ENCODE measurements around the gene HEMK1. TPM values are rescaled to one million over a fixed set of nuclear protein-coding genes. Genes with fewer than 3 reads are reported as not detected.

The HEMK1 gene
- total RNA-seq, 1 experiment from 2014 or later: 20.9 TPM

DNA sequence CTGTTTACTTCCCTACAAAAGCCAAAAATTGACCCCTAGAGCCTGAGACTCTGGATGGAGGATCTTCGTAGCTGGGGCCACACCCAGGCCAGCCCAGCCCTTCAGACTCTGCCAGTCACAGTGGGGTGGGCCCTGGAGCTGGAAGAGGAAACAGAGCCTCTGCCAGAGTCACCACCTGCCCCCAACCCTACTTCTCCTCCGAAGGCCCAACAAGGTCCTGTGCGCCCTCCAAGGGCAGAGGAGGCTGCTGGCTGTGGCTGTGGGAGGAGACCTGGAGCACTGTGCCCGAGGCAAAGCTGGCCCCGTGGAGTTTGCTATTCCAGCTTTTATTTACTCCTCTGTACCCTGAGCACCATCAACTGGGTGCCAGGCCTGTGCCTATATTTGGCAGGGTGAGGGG is 23.2 kb downstream of the HEMK1 start:
- Mint-ChIP-seq H3K27me3 (ENCODE audit: low read depth) (no peaks in the 10 kb centered on the region; the same call in 1 of the 2 replicates), H3K4me1 (no peaks in the 10 kb centered on the region), H3K36me3 (no peaks in the 10 kb centered on the region), H3K27ac (no peak overlapping the region), H3K9me3 (no peaks in the 10 kb centered on the region), H3K4me3 (no peak overlapping the region)
- TF ChIP-seq FOXP1 (CRISPR knock-in tag; IDR thresholded peaks at IDR 0.05; ENCODE audit: borderline replicate concordance): no peak
- TF ChIP-seq, protein P1, sequence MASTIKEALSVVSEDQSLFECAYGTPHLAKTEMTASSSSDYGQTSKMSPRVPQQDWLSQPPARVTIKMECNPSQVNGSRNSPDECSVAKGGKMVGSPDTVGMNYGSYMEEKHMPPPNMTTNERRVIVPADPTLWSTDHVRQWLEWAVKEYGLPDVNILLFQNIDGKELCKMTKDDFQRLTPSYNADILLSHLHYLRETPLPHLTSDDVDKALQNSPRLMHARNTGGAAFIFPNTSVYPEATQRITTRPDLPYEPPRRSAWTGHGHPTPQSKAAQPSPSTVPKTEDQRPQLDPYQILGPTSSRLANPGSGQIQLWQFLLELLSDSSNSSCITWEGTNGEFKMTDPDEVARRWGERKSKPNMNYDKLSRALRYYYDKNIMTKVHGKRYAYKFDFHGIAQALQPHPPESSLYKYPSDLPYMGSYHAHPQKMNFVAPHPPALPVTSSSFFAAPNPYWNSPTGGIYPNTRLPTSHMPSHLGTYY (CRISPR knock-in tag; IDR thresholded peaks at IDR 0.05): no peak
- TF ChIP-seq OVOL2 (CRISPR knock-in tag; IDR thresholded peaks at IDR 0.05; ENCODE audit: borderline replicate concordance): no peak
- no peak for TF ChIP-seq ZNF263 (CRISPR knock-in tag; IDR thresholded peaks at IDR 0.05; ENCODE audit: low read depth)
- no peak for TF ChIP-seq SMAD3 (CRISPR knock-in tag; IDR thresholded peaks at IDR 0.05; ENCODE audit: borderline replicate concordance)
- TF ChIP-seq GABPB1 (CRISPR knock-in tag; IDR thresholded peaks at IDR 0.05): no peak
- TF ChIP-seq, protein P2, sequence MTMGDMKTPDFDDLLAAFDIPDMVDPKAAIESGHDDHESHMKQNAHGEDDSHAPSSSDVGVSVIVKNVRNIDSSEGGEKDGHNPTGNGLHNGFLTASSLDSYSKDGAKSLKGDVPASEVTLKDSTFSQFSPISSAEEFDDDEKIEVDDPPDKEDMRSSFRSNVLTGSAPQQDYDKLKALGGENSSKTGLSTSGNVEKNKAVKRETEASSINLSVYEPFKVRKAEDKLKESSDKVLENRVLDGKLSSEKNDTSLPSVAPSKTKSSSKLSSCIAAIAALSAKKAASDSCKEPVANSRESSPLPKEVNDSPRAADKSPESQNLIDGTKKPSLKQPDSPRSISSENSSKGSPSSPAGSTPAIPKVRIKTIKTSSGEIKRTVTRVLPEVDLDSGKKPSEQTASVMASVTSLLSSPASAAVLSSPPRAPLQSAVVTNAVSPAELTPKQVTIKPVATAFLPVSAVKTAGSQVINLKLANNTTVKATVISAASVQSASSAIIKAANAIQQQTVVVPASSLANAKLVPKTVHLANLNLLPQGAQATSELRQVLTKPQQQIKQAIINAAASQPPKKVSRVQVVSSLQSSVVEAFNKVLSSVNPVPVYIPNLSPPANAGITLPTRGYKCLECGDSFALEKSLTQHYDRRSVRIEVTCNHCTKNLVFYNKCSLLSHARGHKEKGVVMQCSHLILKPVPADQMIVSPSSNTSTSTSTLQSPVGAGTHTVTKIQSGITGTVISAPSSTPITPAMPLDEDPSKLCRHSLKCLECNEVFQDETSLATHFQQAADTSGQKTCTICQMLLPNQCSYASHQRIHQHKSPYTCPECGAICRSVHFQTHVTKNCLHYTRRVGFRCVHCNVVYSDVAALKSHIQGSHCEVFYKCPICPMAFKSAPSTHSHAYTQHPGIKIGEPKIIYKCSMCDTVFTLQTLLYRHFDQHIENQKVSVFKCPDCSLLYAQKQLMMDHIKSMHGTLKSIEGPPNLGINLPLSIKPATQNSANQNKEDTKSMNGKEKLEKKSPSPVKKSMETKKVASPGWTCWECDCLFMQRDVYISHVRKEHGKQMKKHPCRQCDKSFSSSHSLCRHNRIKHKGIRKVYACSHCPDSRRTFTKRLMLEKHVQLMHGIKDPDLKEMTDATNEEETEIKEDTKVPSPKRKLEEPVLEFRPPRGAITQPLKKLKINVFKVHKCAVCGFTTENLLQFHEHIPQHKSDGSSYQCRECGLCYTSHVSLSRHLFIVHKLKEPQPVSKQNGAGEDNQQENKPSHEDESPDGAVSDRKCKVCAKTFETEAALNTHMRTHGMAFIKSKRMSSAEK (CRISPR knock-in tag; IDR thresholded peaks at IDR 0.05; ENCODE audit: borderline replicate concordance): no peak
- TF ChIP-seq, protein P3, sequence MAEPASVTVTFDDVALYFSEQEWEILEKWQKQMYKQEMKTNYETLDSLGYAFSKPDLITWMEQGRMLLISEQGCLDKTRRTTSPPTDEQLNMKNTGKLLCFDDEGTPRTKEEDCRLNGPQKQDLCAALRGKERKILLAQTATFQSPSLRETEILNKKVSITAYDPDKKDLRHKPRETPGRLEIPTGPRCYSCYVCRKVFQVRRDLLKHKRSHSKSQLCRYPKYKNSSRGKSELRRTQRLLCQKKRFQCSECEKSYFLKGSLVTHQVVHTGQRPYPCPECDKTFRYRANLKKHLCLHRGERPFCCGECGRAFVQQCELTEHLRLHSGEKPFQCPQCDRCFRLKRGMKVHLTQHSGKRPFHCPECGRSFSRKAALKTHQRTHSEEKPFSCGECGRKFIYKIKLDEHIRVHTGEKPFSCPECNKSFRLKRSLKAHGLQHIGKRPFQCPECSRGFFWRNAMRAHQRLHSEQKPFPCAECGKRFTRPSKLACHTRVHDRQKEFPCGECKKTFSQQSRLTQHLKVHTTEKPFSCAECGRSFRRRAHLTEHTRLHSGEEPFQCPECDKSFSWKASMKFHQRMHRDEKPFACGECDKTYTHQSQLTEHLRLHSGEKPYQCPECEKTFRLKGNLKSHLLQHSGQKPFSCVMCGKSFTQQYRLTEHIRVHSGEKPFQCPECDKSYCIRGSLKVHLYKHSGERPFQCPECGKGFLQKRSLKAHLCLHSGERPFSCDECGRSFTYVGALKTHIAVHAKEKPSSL (CRISPR knock-in tag; conservative IDR thresholded peaks at IDR 0.05): no peak
- TF ChIP-seq, protein P4, sequence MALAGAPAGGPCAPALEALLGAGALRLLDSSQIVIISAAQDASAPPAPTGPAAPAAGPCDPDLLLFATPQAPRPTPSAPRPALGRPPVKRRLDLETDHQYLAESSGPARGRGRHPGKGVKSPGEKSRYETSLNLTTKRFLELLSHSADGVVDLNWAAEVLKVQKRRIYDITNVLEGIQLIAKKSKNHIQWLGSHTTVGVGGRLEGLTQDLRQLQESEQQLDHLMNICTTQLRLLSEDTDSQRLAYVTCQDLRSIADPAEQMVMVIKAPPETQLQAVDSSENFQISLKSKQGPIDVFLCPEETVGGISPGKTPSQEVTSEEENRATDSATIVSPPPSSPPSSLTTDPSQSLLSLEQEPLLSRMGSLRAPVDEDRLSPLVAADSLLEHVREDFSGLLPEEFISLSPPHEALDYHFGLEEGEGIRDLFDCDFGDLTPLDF (CRISPR knock-in tag; IDR thresholded peaks at IDR 0.05): no peak
- no peak for TF ChIP-seq EMX1 (CRISPR knock-in tag; IDR thresholded peaks at IDR 0.05)
- TF ChIP-seq ETV6 (CRISPR knock-in tag; IDR thresholded peaks at IDR 0.05): no peak
- POLR2A ChIA-PET: interaction anchor here (0.9 to 1.1 kb wide), 2 partner anchors 19 to 177 kb away, joined by 3 read pairs; no protein-coding TSS in a partner anchor
- CTCF ChIA-PET: interaction anchor here (0.9 to 5.9 kb wide), 6 partner anchors 12 to 718 kb away, joined by 3 to 70 read pairs (median 4); partner anchors contain the start of gene CISH
- DNase-seq (ENCODE audit: low spot score) (no peak), ATAC-seq (no peak)

DNA sequence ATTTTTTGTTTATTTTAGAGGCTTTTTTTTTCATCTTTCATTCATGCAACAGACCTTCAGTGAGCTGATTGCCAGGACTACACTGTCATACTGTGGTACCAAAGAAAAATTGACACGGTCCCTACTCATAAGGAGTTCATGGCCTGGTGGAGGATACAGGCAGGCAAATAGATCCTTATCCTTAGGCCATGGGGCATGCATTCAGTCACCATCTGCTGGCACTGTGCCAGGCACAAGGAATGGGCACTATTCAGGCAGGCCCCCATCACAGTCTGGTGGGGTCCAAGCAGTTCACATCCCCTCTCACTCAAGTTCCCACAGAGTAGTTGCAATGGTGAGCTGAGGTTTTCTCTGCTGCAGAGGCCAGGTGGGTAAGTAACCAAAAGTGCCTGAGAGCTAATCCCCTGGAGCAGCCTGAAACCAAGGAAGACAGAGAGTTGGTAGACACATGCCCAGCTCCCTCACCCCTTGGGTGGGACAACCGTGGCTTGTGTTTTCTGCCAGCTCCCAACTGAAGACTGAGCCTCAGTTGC is 25.0 kb downstream of the HEMK1 start:
- H3K36me3 Mint-ChIP-seq: no peaks in the 10 kb centered on the region
- no peaks in the 10 kb centered on the region for H3K9me3 Mint-ChIP-seq
- no peaks in the 10 kb centered on the region for H3K4me1 Mint-ChIP-seq
- H3K27me3 Mint-ChIP-seq (ENCODE audit: low read depth): no peaks in the 10 kb centered on the region; the same call in 1 of the 2 replicates
- ATAC-seq (no peak), DNase-seq (ENCODE audit: low spot score) (no peak)
- ChIA-PET POLR2A (interaction anchor here (0.6 kb wide), 1 partner anchor 224 kb away, joined by 4 read pairs; no protein-coding TSS in a partner anchor), CTCF (interaction anchor here (1.2 kb wide), 1 partner anchor 17 kb away, joined by 4 read pairs; the partner anchor contains the start of gene CISH)
- no peak overlapping the region for H3K27ac Mint-ChIP-seq
- H3K4me3 Mint-ChIP-seq: no peak overlapping the region
- TF ChIP-seq, protein P5, sequence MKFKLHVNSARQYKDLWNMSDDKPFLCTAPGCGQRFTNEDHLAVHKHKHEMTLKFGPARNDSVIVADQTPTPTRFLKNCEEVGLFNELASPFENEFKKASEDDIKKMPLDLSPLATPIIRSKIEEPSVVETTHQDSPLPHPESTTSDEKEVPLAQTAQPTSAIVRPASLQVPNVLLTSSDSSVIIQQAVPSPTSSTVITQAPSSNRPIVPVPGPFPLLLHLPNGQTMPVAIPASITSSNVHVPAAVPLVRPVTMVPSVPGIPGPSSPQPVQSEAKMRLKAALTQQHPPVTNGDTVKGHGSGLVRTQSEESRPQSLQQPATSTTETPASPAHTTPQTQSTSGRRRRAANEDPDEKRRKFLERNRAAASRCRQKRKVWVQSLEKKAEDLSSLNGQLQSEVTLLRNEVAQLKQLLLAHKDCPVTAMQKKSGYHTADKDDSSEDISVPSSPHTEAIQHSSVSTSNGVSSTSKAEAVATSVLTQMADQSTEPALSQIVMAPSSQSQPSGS (CRISPR knock-in tag; IDR thresholded peaks at IDR 0.05; ENCODE audit: borderline replicate concordance, low read depth): no peak
- TF ChIP-seq, protein P2 (CRISPR knock-in tag; IDR thresholded peaks at IDR 0.05; ENCODE audit: borderline replicate concordance): no peak
- TF ChIP-seq, protein P3 (CRISPR knock-in tag; conservative IDR thresholded peaks at IDR 0.05): no peak
- no peak for TF ChIP-seq PRRX2 (CRISPR knock-in tag; IDR thresholded peaks at IDR 0.05)
- no peak for TF ChIP-seq ZBTB21 (CRISPR knock-in tag; IDR thresholded peaks at IDR 0.05; ENCODE audit: borderline replicate concordance)
